NCI-H1694 treated with DMSO at 0.1 percent for 48 hours (cell line): Measurements from ENCODE around the gene HOXD12.

Experiments
- DNase-seq: peaks from one replicate; lab custom pipeline; 2025; lab: John Stamatoyannopoulos, UW

Gene HOXD12, protein sequence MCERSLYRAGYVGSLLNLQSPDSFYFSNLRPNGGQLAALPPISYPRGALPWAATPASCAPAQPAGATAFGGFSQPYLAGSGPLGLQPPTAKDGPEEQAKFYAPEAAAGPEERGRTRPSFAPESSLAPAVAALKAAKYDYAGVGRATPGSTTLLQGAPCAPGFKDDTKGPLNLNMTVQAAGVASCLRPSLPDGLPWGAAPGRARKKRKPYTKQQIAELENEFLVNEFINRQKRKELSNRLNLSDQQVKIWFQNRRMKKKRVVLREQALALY

GRCh38 chr2:176099728-176100546, at the start of gene HOXD12:
Gene HOXD12, plus strand, starts transcription at chr2:176099795. Its CDS starts 7 bp downstream, at chr2:176099802.
- DNase-seq = no peak

GRCh38 chr2:176056406-176056805, 43.2 kb upstream of the HOXD12 start:
- peak; percentile 93 for DNase-seq

- peak; percentile 37 for DNase-seq
Measured at GRCh38 chr2:176063958-176064357, 35.6 kb upstream of the HOXD12 start.

DNA sequence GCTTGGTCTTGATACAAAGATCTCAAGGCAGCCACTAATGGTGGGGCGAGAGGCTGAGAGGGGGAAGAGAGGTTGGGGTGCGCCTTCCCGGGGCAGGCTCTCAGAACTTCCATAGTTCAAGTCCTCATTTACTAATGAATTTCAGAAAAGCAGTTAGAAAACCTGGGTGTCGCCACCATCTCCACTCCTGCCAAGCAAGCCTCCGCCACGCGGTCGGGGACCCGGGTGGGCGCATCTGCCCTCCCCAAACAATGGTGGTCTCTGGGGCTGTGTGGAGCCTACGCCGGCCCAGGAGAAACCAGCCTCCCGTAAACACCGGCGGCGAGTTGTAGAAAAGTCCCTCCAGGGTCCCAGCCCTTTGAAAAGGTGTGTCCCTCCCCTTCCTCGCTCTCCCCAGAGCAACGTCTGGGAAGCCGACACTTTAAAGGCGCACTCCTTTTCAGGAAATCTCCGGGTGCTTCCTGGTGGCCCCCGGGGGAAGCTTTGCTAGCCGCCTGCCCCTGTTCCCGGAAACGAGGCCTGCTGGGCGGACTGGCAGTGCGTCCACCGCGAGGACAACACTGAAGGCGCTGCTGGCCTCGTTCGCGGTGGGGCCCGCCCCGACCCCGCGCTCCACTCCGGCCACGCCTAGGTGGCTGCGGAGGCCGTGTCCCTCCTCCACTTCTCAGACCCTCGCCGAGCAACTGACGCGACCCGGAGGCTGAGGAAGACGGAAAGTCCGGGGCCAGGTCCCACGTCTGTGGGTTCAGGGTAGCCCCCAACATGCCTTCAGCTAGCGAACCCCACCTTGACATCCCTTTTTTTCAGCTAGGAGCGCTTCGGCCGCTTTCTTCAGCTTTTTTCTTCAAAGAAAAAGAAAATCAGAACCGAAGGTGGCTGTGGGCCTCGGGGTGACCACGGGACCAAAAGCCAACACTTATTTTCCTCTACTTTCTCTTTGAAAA, 32.7 kb upstream of the HOXD12 start:
- no peak for DNase-seq

- DNase-seq = no peak
Measured at GRCh38 chr2:176067589-176068418, 31.8 kb upstream of the HOXD12 start.

DNA sequence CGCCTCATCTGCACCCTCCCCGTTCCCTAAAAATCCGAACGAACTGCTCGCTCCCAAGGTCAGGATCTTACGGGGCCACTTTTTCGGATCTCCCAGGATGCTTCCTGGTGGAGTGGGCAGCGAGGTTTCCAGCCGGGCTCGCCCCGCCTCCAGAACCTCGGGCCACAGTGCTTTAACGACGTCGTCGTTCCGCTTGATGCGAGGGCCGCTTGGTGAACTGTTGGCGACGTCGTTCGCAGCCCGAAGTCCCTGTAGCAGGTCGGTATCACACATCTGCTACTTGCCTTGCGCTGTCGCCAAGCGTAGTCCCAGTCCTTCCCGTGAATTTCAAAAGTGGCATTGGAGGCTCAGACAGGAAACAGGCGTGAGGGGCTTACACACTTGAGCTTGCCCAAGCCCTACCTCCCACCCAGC, 31.2 kb upstream of the HOXD12 start:
- no peak for DNase-seq

DNA sequence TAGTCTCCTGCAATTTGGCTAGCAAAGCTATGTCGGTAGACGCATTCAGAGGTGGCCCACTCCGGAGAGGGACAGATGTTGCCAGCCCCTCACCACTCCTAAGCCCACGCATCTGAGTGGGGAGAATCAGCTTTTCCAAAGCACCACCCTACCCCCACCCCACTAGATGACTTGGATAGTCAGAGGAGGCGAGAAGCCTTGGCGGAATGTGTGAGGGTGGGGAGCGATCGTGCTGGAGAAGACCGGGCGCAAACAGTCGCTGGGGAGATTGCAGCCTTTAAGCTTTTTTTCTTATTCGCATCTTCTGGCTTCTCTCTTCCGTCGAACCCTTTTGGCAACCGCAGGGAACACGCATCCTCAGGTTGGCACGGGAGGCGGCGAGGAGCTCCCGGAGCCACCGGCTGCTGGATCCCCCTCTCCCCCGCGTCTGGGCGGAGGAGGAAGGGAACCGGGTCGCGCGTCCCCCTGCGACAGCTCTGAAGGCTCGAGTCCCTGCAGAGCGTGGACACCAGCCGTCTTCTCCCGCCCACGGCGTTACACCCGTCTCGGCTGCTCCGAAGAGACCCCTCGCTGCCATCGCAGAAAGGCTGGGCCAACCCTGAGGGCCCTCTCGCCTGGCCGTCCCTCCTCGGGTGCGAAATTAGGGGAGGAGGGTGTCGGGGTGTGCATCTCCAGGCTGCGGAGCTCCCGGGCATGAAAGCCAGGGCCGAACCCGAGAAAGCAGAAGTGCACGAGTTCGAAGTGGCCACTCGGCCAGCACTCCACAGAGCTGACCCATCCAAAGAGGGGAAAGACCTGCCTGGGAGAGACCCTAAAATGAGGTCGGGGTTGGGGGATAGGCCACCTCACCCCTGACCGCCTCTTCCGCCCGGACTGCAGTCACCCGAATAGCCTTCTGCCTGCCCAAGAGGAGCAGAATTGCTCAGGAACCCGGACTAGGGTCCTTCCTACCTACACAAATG, 28.0 kb upstream of the HOXD12 start:
- DNase-seq = no peak

- DNase-seq = no peak
Measured at GRCh38 chr2:176072292-176072669, 27.3 kb upstream of the HOXD12 start.

DNA sequence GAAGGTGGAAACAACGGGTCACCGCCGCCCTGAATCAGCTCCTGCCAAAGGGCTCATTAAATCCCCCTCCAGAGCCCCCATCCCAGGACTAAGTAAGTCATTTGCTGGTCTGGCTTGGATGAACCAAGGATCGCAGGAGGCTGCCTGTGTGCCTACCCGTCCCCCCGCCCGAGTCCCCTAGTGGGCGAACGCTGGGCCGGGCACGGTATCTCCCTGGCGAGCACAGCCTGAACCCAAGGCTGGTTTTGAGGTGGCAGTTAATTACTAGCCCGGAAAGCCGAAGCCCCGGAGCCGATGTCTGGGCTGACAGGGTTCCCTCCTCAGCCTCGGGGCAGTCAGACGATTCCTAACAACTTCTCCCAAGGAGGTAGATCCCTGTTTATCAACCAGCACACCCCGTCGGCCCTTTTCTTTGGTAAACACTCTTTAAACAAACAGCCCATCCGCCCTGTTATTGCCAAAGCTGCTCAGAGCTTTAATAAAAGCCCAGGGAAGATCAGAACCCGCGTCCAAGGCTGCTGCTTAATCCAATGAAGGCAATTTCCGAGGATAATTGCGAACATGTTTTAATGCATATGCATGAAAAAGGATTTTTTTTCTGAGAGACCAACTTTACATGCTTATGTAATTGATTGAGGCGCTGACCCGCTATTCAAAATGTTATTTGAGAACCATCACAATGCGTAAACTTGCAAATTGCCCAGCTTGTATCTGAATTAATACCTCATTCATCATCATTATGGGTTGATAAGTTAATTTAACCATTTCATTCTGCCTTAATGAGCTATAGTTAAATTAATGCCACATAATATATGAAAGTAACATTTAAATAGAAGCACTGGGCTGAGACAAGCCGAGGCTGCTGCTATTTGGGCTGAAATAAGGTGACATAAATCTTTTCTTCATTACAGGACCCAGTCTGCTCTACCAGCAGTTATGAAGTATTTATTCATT, 26.4 kb upstream of the HOXD12 start:
- no peak for DNase-seq

DNA sequence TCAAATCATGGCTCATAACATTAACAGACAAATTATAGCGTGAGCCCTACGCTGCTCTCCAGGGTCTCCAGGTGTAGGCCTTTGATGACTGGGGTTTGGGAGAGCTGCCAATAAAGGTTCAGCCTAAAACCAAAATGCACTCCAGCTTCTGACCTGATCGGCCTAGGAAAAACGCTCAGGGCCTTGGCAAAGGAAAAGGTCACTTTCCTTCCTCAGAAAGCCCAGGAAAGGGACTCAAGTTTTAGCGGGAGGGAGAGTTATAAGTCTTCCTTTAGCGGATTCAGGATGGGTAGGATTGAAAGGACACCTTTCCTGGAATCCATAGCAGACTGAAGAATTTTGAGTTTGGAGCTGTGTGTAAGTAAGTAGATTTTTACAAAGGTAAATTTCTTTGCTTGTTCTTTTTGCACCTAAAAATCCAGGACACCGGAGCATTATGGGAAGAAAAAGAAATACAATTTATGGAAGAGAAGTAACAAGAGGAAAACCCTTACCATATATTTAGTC, 24.6 kb upstream of the HOXD12 start:
- no peak for DNase-seq

DNA sequence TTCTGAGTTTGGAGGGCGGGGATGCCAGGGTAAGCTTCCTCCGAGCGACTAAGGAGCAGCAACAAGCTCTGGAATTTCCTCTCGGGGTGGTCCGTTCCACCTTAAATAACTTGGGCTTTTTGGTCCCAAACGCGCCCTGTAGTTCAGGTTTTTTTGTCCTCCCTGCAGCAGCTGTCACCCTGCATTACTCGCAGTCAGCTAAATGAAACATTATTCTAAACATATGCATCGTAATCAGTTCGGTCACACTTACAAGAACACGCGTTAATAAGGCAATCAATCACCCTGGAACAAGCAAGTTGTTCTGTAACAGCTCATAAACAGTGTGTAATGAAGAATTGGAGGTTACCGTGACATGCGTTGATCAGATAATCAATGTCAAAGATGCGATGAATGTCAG, 24.1 kb upstream of the HOXD12 start:
- peak; percentile 90 for DNase-seq

GRCh38 chr2:176076063-176076462, 23.5 kb upstream of the HOXD12 start:
- no peak for DNase-seq

GRCh38 chr2:176076796-176077195, 22.8 kb upstream of the HOXD12 start:
- DNase-seq = no peak

- peak; percentile 44 for DNase-seq
Measured at GRCh38 chr2:176078541-176079284, 20.9 kb upstream of the HOXD12 start.

DNA sequence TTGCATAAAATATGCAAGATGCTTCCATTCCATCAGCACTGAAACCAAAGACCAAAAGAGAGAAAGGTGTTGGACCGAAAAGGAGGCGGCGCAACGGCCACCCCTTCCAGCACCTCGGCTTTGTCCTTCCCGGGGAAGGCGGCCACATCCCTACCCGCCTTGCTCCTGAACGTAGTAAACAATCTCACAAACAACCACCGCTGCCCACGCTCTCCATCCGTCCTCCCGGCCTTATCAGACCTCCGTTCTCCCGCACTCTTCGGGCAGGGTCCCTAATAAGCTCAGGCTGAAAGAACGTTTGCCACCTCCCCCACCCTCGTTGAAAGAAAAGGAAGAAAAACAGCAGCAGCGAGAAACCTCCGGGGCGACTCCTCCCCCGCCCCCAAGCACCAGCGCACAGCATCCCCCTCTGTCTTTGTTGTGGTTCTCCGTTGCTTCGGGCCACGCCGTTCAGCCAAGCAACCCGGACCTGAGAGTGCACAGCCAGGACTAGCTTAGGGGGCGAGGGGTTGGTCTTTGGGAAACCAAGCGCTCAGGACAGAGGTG, 20.2 kb upstream of the HOXD12 start:
- DNase-seq = peak; percentile 55

- peak; percentile 87 for DNase-seq
Measured at GRCh38 chr2:176079831-176080539, 19.6 kb upstream of the HOXD12 start.
